GM12878 (cell line): ENCODE measurements around the gene CEP135. TPM values are rescaled to one million over a fixed set of nuclear protein-coding genes. Genes with fewer than 3 reads are reported as not detected.

Source experiments
- ATAC-seq: fragments of 200-7000 bp; cut with Tn5 transposase; 3 replicates; pipeline ENCODE4 v1.9.1; 2020; ENCODE audit warnings: mild to moderate bottlenecking, moderate library complexity
- BruUV-seq: library from RNA; stranded (reverse); fragments of 400-500 nt; replicated peaks from 2 replicates; lab custom pipeline; 2021; lab: Mats Ljungman, UMichigan
- CTCF ChIA-PET: fragments of 300-600 bp; sonication (Branson Sonifier 250); formaldehyde crosslinking; extraction: SDS; loops from one replicate; lab custom pipeline; 2021; ENCODE audit warnings: inconsistent platforms; lab: Yijun Ruan, JAX
- POLR2A ChIA-PET: fragments of 350-600 bp; formaldehyde crosslinking; extraction: SDS; loops from one replicate; lab custom pipeline; 2021; ENCODE audit warnings: inconsistent platforms; lab: Charles Lee
- RAD21 ChIA-PET: fragments of 300-600 bp; sonication (Branson Sonifier 250); formaldehyde crosslinking; loops from one replicate; lab custom pipeline; 2023; ENCODE audit warnings: antibody characterized with exemption; ENCODE audit not compliant: unreplicated experiment; lab: Charles Lee
- SMC1A ChIA-PET: fragments of 300-600 bp; sonication (Branson Sonifier 250); formaldehyde crosslinking; loops from one replicate; lab custom pipeline; 2023; ENCODE audit not compliant: unreplicated experiment, uncharacterized antibody; lab: Charles Lee
- DNase-seq: peaks from one replicate; pipeline ENCODE4 v3.0.0-alpha.2; 2011; ENCODE audit warnings: low read depth, low spot score
- FAIRE-seq: peaks from 3 replicates; lab custom pipeline; 2011; peaks lifted over from hg19 to GRCh38; lab: Jason Lieb, UNC
- H2AFZ ChIP-seq: 2 replicates; pipeline ENCODE4 v1.6.0; 2011; ENCODE audit warnings: low read depth, low read length, control low read depth; ENCODE audit not compliant: control insufficient read depth
- H3K27ac ChIP-seq: 2 replicates; pipeline ENCODE4 v1.5.1; 2011; ENCODE audit warnings: control low read depth; ENCODE audit not compliant: control insufficient read depth, insufficient read depth
- H3K27me3 ChIP-seq, 2 experiments: replicated peaks in 1 of 2; 2 replicates each; pipeline versions ENCODE4 v1.6.0 to v1.6.1; 2011; ENCODE audit warnings: low read length in 1 of 2; ENCODE audit not compliant: control insufficient read depth in 2 of 2, insufficient read depth in 2 of 2
- H3K36me3 ChIP-seq, 2 experiments: 2 replicates each; pipeline ENCODE4 v1.5.1; 2011; ENCODE audit warnings: low read length in 1 of 2; ENCODE audit not compliant: control insufficient read depth in 2 of 2, insufficient read depth in 2 of 2
- H3K4me1 ChIP-seq: 2 replicates; pipeline ENCODE4 v1.6.1; 2011; ENCODE audit warnings: mild to moderate bottlenecking, low read length, moderate library complexity, mixed read lengths; ENCODE audit not compliant: control insufficient read depth, insufficient read depth
- H3K4me2 ChIP-seq: 2 replicates; pipeline ENCODE4 v1.6.0; 2011; ENCODE audit warnings: control low read depth; ENCODE audit not compliant: control insufficient read depth, insufficient read depth
- H3K4me3 ChIP-seq: fragments of 200-600 bp; sonication (generic); 2 replicates; pipeline ENCODE4 v1.5.1; 2016
- H3K79me2 ChIP-seq: 2 replicates; pipeline ENCODE4 v1.6.0; 2011; ENCODE audit warnings: low read length; ENCODE audit not compliant: control insufficient read depth, insufficient read depth
- H3K9ac ChIP-seq: 2 replicates; pipeline ENCODE4 v1.8.0; 2011; ENCODE audit warnings: low read length, control low read depth, mixed read lengths; ENCODE audit not compliant: control insufficient read depth, insufficient read depth
- H3K9me3 ChIP-seq: replicated peaks from 3 replicates; pipeline ENCODE4 v1.5.1; 2011; ENCODE audit warnings: mild to moderate bottlenecking, low read length; ENCODE audit not compliant: control insufficient read depth, insufficient read depth
- H4K20me1 ChIP-seq: 2 replicates; pipeline ENCODE4 v1.6.0; 2011; ENCODE audit not compliant: control insufficient read depth, insufficient read depth
- BCLAF1 ChIP-seq: fragments of 450-650 bp; IDR thresholded peaks from 2 replicates; pipeline ENCODE4 v1.6.1; 2017; ENCODE audit warnings: antibody characterized with exemption, mild to moderate bottlenecking, moderate library complexity
- EED ChIP-seq: sonication (generic); IDR thresholded peaks from 2 replicates; pipeline ENCODE4 v1.6.1; 2016; ENCODE audit warnings: antibody characterized with exemption, low read depth
- FOXM1 ChIP-seq: IDR thresholded peaks from 2 replicates; pipeline ENCODE4 v1.6.1; 2012; ENCODE audit warnings: low read depth, mild to moderate bottlenecking, inconsistent platforms, low read length, moderate library complexity
- HDGF ChIP-seq: fragments of 450-650 bp; IDR thresholded peaks from 2 replicates; pipeline ENCODE4 v1.6.1; 2016; ENCODE audit warnings: antibody characterized with exemption
- JUNB ChIP-seq: IDR thresholded peaks from 2 replicates; pipeline ENCODE4 v1.6.1; 2016; ENCODE audit warnings: antibody characterized with exemption, mild to moderate bottlenecking
- MAX ChIP-seq: IDR thresholded peaks from 2 replicates; pipeline ENCODE4 v1.6.1; 2012; ENCODE audit warnings: low read depth, low read length, improper control_type of control experiment
- MTA2 ChIP-seq: fragments of 450-650 bp; IDR thresholded peaks from 2 replicates; pipeline ENCODE4 v1.6.1; 2016; ENCODE audit warnings: low read depth, mild to moderate bottlenecking, moderate library complexity
- PML ChIP-seq: IDR thresholded peaks from 2 replicates; pipeline ENCODE4 v1.6.1; 2012; ENCODE audit warnings: low read length, inconsistent platforms
- SUZ12 ChIP-seq: fragments of 200-600 bp; sonication (generic); IDR thresholded peaks from one replicate; pipeline ENCODE4 v1.6.1; 2018; ENCODE audit warnings: antibody characterized with exemption, mild to moderate bottlenecking; ENCODE audit not compliant: unreplicated experiment
- YY1 ChIP-seq: IDR thresholded peaks from 2 replicates; pipeline ENCODE4 v1.6.1; 2011; ENCODE audit warnings: low read depth, mild to moderate bottlenecking, low read length
- WGBS: methylation state at CpG from one replicate; pipeline ENCODE4 v1.1.6; 2016; ENCODE audit warnings: low lambda C conversion rate; ENCODE audit not compliant: insufficient replicate concordance, insufficient coverage; ENCODE audit errors: missing lambda C conversion rate; 5-methylcytosine and 5-hydroxymethylcytosine counted together
- in situ Hi-C: fragments of 300-500 bp; cut with MboI; formaldehyde crosslinking; loops from 9 replicates; pipeline ENCODE4 v1.14.3; 2018; ENCODE audit warnings: mixed read lengths
- intact Hi-C: fragments of 100-400 bp; cut with micrococcal nuclease; formaldehyde crosslinking; loops from one replicate; pipeline ENCODE4 v1.14.2; 2022; ENCODE audit not compliant: unreplicated experiment
- polyA plus RNA-seq, 11 experiments: library from polyadenylated mRNA; depleted of rRNA in 4 of 11; unstranded in 6 of 11; stranded (reverse) in 5 of 11; fragments of >200 nt; fragmentation: Nextera tagmentation in 4 of 11; fragmentation: Illumina TruSeq in 1 of 11; extraction: Ambion mirVana in 4 of 11; extraction: Trizol in 1 of 11; gene quantifications; 1 replicate in 1 of 11; 2 replicates in 10 of 11; pipeline versions ENCODE4 v1.2.1 to v1.2.3, GENCODE V29; 2011 to 2016; ENCODE audit warnings: inconsistent platforms in 2 of 11, missing spikeins in 2 of 11, low read depth in 1 of 11
- total RNA-seq, 4 experiments: library from RNA; depleted of rRNA in 3 of 4; stranded (reverse); fragments of >200 nt in 3 of 4; fragmentation: Illumina TruSeq in 1 of 4; extraction: Trizol in 1 of 4; gene quantifications; 2 replicates each; pipeline versions ENCODE4 v1.2.1 to v1.2.3, GENCODE V29; 2013 to 2021

Gene CEP135
- total and polyA plus RNA-seq, 10 of the 15 experiments (the other 5 are each of a cell fraction or from before 2014, with no cell fraction given) = 2.9 to 13.6 (median 10.1) TPM

GRCh38 chr4:55996646-55997045 is 47.9 kb downstream of the CEP135 start:
- intact Hi-C loops (no loop called here), in situ Hi-C loops (no loop called here)
- ChIA-PET RAD21 (no interaction called here), CTCF (interaction anchor here (0.8 to 2.4 kb wide), 2 partner anchors 22 to 48 kb away, joined by 3 to 9 read pairs; partner anchors contain the start of gene CEP135), POLR2A (interaction anchor here (0.5 to 0.6 kb wide), 2 partner anchors 14 to 419 kb away, joined by 3 read pairs; no protein-coding TSS in a partner anchor), SMC1A (interaction anchor here (3.8 kb wide), 1 partner anchor 9 kb away, joined by 19 read pairs; no protein-coding TSS in a partner anchor)
- Histone ChIP-seq H3K79me2 (no peaks in the 10 kb centered on the region), H3K4me3 (no peak overlapping the region), H3K36me3 (peaks cover 0 to 4% of the 10 kb centered on the region in 2 experiments; a peak in 2 of 4 replicates), H3K27me3 (no peaks in the 10 kb centered on the region), H4K20me1 (no peaks in the 10 kb centered on the region), H3K9me3 (no peaks in the 10 kb centered on the region), H3K9ac (no peak overlapping the region), H2AFZ (no peak overlapping the region), H3K4me1 (peaks cover 7% of the 10 kb centered on the region), H3K27ac (no peak overlapping the region), H3K4me2 (no peak overlapping the region)
- DNase-seq = no peak
- ATAC-seq = no peak
- no peak for FAIRE-seq
- TF ChIP-seq MAX = no peak
- no peak for TF ChIP-seq FOXM1
- no peak for TF ChIP-seq MTA2
- TF ChIP-seq BCLAF1 = no peak
- TF ChIP-seq SUZ12 = no peak
- no peak for TF ChIP-seq EED
- TF ChIP-seq JUNB = no peak
- no peak for TF ChIP-seq HDGF
- no peak for TF ChIP-seq YY1
- TF ChIP-seq PML = no peak
- WGBS = 97% methylated on average over 2 of the region's 2 CpGs
- no TSS peak for BruUV-seq
